Measurements from ENCODE around the gene INHBB.
"Not testable (repeated sequence)": the region's sequence is repeated elsewhere in the genome, so short reads cannot be mapped to it uniquely, and the experiment has no call there.

INHBB gene

GRCh38 chr2:120382541-120383144, 36.7 kb downstream of the INHBB start:
- no peak for DNase-seq (ENCODE audit: low read depth)

DNA sequence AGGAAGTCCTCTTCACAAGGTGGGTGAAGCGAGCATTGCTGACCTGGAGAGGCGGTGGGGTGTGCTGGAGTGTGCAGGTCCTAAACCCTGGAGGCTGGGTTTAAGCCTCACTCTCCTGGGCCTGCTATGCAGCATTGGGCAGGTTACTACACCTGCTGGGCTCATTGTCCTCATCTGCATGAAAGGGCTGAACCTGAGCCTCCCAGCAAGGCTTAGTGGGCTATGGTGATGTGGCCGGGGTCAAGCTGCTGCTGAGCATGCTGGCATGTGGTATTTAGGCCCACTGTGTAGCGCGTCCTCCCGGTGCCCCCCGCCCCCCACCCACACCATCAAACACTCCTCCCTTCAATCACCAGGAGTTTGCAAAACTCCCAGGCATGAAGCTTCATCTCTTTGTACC, 37.3 kb downstream of the INHBB start:
- no peak for DNase-seq (ENCODE audit: low read depth)

DNA sequence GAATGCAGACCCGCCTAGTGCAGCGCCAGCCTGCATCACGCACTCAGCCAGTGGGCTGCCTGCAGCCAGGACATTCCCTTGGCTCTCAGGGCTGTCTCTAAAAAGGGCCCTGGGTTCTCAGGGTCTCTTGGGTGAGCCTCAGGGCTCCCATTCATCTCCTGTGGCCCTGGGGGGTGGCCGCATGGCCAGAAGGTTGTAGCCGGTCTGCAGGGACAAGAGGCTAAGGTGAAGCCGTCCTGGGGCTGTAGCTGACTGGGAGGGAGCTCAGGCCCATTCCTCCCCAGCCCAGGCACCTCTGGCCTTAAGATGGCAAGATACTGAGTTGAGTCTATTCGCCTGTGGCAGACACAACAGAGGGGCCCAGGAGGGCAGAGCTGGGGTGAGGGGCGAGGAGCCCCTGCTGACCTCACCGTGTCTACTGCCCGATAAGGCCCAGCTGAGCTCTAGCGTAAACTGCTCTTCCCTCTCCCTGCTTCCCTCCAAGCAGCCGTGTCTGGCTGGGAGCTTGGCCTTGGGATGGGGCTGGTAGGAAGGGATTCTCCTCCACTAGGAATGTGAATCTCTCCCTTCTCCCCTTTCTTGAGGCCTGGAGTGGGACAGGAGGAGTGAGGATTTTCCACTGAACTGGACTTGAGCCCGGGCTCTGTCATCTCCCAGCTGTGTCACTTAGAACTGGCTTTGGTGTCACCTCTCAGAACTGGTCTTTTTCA, 37.9 kb downstream of the INHBB start:
- DNase-seq (ENCODE audit: low read depth) = no peak

DNA sequence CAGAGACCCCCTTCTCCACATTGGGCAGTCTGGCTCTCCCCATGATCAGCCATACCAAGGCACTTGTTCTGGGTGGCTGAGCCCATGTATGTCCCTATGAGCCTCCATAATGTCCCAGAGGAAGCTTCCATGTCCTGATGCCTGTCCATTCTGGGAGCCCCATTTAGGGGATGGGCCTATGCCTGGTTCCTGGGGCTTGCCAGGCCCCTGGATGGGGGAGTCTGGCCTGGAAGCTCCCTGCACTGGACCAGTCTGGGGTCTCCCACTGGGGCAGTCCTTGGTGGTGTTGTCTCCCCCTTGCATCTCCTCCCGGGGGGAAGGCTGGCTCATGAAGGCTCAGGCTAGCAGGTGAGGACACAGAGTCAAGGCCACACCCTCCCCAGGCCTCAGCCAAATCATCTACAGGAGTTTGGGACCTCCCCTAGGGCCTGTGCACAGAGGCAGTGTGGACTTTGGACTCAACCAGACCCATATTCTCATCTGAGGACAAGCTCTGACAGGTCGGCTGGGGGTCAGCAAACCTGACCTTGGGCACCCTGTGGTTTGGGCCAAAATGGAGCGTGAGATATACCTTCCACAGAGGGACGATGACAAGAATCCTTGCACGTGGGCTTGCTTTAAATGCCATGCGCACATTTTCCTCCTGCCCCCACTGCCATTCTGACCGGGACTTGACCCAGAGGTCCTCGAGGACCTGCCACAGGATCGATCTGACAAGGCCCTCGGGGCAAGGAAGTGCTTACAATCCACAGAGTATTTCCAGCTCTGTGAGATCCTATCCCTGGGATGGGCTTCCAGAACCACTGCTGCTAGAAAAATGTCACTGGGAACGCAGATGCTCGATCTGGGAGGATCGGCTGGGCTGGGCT, 38.8 kb downstream of the INHBB start:
- no peak for DNase-seq (ENCODE audit: low read depth)

GRCh38 chr2:120385355-120386127, 39.6 kb downstream of the INHBB start:
- DNase-seq (ENCODE audit: low read depth) = no peak

- DNase-seq (ENCODE audit: low read depth) = no peak
These were observed 42.5 kb downstream of the INHBB start for GRCh38 chr2:120388222-120389035.

- DNase-seq (ENCODE audit: low read depth) = no peak
These were observed 43.1 kb downstream of the INHBB start for GRCh38 chr2:120389036-120389391.

DNA sequence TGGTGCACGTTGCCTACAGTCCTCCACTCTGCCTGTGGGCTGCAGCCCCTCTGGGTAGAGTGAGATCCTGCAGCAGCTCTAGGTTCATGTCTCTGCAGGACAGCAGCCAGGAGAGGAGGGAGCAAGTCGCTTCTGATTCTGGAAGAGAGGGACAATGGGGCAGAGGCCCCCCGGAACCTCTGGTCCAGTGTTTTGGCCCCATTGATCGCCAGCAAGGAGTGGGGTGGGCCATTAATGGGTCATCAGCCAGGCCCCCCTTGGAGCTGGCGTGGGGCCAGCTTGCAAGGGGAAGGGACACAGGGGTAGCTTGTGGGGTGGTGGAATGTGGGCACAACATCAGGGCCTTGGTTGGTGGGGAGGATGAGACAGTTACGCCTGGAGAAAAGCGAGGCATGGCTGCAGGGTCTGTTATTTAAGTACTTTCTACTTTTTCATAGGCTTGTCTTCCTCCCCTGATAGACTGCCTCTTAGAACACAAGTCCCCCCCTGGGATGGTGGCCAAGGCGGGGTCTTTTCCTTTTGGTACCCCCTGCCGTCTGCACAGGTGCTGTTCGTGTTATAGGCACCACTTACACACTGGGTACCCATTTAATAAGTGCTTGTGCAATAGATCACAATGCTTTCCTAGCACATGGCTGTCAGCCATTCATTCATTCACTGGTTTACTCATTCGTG, 44.6 kb downstream of the INHBB start:
- DNase-seq (ENCODE audit: low read depth) = no peak

DNA sequence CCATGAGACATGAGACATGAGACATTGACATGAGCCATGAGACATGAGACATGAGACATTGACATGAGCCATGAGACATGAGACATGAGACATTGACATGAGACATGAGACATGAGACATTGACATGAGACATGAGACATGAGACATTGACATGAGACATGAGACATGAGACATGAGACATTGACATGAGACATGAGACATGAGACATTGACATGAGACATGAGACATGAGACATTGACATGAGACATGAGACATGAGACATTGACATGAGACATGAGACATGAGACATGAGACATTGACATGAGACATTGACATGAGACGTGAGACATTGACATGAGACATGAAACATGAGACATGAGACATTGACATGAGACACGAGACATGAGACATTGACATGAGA, 45.4 kb downstream of the INHBB start:
- DNase-seq (ENCODE audit: low read depth) = not testable (repeated sequence)

DNA sequence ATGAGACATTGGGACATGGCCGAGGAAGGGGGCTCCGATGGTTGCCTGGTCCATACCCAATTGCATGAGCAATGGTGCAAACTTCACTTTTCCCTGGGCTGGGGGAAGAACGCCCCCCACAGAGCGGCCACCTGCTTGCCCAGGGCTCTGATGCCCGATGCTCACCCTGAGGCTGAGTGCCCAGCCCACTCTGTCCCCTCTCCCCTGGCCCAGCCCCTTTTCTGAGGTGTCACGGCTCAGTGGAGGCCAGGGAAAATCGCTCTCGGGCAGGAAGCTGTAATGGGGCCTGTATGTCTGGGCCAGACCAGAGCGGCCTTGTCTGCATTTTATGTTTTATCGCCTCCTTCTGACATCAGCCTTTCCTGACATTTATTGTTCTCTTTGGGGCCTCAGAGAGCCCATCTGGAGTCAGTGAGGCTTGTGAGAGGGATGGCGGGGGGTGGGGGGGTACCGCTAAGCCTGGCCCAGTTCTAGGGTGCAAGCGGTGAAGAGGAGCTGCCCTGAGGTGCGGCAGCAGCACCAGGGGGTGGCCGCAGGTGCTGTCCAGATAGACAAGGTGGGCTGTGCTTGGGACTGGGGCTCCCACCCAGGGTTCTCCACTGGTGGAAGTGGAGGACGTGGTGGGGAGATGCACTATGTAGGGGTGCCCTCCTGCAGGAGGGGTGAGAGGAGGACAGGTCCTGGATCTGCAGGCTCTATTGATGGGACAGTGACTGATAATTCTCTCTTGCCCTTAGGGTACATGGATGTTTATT, 46.2 kb downstream of the INHBB start:
- DNase-seq (ENCODE audit: low read depth) = no peak

DNA sequence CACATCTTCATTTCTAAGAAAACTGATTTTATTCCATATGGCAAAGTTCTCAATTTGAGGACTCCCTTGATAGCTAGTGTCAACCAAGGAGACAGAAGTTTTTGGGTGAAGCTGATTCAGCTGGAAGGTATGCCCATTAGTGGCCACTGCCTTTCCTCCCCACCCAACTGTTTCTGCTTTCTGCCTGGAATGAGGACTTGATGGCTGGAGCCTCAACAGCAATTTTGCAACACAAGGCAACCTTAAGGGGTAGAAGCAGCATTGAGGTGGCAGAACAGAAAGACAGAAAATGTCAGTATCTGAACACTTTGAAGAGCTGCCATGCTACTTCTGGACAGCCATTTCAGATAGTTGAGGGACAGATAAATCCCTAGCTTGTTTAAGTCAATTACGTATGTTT, 47.0 kb downstream of the INHBB start:
- no peak for DNase-seq (ENCODE audit: low read depth)

GRCh38 chr2:120393456-120393855, 47.5 kb downstream of the INHBB start:
- DNase-seq (ENCODE audit: low read depth) = no peak

GRCh38 chr2:120394764-120395163, 48.8 kb downstream of the INHBB start:
- no peak for DNase-seq (ENCODE audit: low read depth)

GRCh38 chr2:120395221-120396012, 49.5 kb downstream of the INHBB start:
- DNase-seq (ENCODE audit: low read depth) = no peak

DNA sequence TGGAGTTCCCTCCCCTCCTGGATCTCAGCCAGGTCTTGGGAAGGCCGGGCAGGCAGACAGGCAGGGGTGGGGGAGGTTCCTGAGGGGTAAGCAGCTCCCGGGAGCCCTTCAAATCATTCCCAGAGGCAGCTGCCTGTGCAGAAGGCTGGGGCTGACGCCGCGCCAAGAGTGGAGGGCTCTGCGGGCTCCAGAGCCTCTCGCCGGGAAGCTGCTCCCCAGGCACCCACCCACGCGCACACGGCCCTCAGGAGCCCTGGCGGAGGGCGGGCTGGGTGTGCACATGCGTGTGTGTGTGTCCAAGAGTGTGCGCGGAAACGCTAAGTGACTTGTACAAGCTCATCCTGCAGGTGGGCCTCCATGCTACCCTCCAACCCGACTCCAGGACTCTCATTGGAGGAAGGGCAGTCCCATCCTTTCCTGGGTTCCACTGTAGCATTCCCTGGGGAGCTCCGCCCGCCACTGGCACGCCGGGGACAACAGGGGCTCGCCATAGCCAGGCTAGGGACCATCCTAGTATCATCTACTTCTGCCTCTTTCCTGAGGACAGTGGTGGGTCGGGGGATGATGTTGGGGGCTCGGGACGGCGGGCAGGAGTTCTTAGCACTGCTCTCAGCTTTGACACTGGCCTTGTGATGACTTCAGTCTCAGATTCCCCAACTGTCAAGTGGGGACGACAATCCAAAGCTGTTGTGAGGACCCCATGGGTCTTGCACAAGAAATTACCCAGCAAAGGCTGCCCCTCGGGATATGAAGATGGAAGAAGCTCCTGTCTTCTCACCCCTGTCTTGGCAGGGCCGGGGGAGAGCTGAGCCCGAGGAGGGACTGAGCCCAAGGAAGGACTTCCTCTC, 50.3 kb downstream of the INHBB start:
- DNase-seq (ENCODE audit: low read depth) = no peak

DNA sequence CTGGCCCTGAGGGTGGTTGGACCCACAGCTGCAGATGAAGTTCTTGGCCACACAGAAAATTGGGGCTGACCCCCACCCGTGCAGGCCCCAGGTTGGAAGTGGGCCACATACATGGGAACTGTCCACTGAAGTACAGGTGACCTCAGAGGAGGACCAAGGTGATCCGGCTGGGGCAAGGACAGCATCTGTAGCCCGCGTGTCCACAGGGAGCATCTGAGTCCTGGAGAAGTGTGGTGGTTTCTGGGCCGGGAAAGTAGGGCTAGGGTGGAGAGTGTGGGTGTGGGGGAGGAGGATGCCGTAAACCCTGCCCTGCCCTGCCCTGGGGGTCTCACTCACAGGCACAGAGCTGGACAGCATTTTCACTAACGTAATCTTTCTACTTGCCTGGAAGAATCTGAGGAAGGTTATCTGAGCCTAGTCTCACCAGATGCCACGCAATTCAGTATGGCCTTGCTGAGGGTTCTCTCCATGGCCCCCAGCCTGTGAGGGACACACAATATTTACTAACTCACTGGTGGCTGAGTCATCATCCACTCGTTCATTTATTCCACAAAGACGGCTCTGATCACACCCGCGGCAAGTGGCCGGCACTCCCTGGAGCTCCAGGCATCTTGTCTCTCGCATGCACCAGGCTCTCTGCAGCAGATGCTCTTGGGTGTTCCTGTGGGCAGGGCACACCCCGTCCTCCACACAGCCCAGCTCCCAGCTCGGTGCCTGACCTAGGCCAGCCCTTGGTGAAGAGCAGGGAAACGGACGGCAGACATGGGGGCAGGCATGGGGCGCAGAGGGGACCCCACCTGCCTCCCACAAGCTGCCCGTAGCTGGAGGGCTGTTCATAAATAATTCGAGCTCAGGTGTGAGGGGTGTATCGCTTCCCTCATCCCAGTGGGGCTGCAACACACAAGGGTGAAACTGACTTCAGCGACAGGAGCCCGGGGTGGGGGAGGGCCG, 51.2 kb downstream of the INHBB start:
- DNase-seq (ENCODE audit: low read depth) = no peak
